GM23338 (cell line): ENCODE results near the gene TEDC2. TPM values are rescaled to one million over a fixed set of nuclear protein-coding genes. Genes with fewer than 3 reads are reported as not detected.

Source experiments
- ATAC-seq: fragments of 200-7000 bp; cut with Tn5 transposase; 3 replicates; pipeline ENCODE4 v1.9.1; 2020
- DNase-seq: peaks from one replicate; pipeline ENCODE4 v3.0.0-alpha.2; 2015; ENCODE audit warnings: low spot score
- H2AFZ ChIP-seq: fragments of 200-600 bp; sonication (generic); 2 replicates; pipeline ENCODE4 v1.8.0; 2016; ENCODE audit warnings: antibody characterized with exemption, mild to moderate bottlenecking, moderate library complexity
- H3F3A ChIP-seq: fragments of 200-600 bp; sonication (generic); replicated peaks from 2 replicates; pipeline ENCODE4 v1.8.0; 2017; ENCODE audit warnings: antibody characterized with exemption, mixed run types, low read depth
- H3K27ac ChIP-seq: fragments of 200-600 bp; sonication (generic); 2 replicates; pipeline ENCODE4 v1.6.1; 2016; ENCODE audit warnings: low read depth
- H3K27me3 ChIP-seq: fragments of 200-600 bp; sonication (generic); 2 replicates; pipeline ENCODE4 v1.8.0; 2016; ENCODE audit warnings: mild to moderate bottlenecking, mixed run types, moderate library complexity; ENCODE audit not compliant: insufficient read depth
- H3K36me3 ChIP-seq: fragments of 200-600 bp; sonication (generic); 2 replicates; pipeline ENCODE4 v1.8.0; 2016; ENCODE audit warnings: mild to moderate bottlenecking; ENCODE audit not compliant: insufficient read depth
- H3K4me1 ChIP-seq: fragments of 200-600 bp; sonication (generic); 2 replicates; pipeline ENCODE4 v1.8.0; 2016; ENCODE audit warnings: mild to moderate bottlenecking, moderate library complexity; ENCODE audit not compliant: insufficient read depth
- H3K4me2 ChIP-seq: fragments of 200-600 bp; sonication (generic); 2 replicates; pipeline ENCODE4 v1.7.1; 2017; ENCODE audit warnings: mixed run types
- H3K4me3 ChIP-seq: fragments of 200-600 bp; sonication (generic); 2 replicates; pipeline ENCODE4 v1.6.1; 2016; ENCODE audit warnings: mixed run types
- H3K79me2 ChIP-seq: fragments of 200-600 bp; sonication (generic); replicated peaks from 2 replicates; pipeline ENCODE4 v1.8.0; 2017; ENCODE audit warnings: mild to moderate bottlenecking; ENCODE audit not compliant: insufficient read depth
- H3K9me2 ChIP-seq: fragments of 200-600 bp; sonication (generic); 2 replicates; pipeline ENCODE4 v1.8.0; 2017; ENCODE audit not compliant: insufficient read depth
- H4K20me1 ChIP-seq: fragments of 200-600 bp; sonication (generic); replicated peaks from 2 replicates; pipeline ENCODE4 v1.8.0; 2017; ENCODE audit warnings: mild to moderate bottlenecking; ENCODE audit not compliant: insufficient read depth
- H3K27ac Mint-ChIP-seq: 2 replicates; pipeline ENCODE4 v1.8.0; 2020; ENCODE audit warnings: inconsistent platforms, mild to moderate bottlenecking, moderate library complexity, mixed read lengths
- H3K27me3 Mint-ChIP-seq: 3 replicates; pipeline ENCODE4 v1.8.0; 2022; ENCODE audit warnings: low read depth, mild to moderate bottlenecking, moderate library complexity, mixed read lengths, inconsistent platforms; ENCODE audit not compliant: insufficient read depth, poor library complexity
- H3K36me3 Mint-ChIP-seq: 3 replicates; pipeline ENCODE4 v1.8.0; 2021; ENCODE audit warnings: low read depth, mild to moderate bottlenecking, inconsistent platforms, moderate library complexity, mixed read lengths
- H3K4me1 Mint-ChIP-seq: 3 replicates; pipeline ENCODE4 v1.8.0; 2020; ENCODE audit warnings: mild to moderate bottlenecking, inconsistent platforms, mixed read lengths
- H3K4me3 Mint-ChIP-seq: 3 replicates; pipeline ENCODE4 v1.8.0; 2021; ENCODE audit warnings: moderate library complexity, mild to moderate bottlenecking, inconsistent platforms, mixed read lengths
- H3K9me3 Mint-ChIP-seq: 3 replicates; pipeline ENCODE4 v1.8.0; 2020; ENCODE audit warnings: moderate library complexity, mild to moderate bottlenecking, inconsistent platforms, mixed read lengths
- JUNB ChIP-seq: IDR thresholded peaks from one replicate; pipeline ENCODE4 v1.6.1; 2016; ENCODE audit warnings: antibody characterized with exemption; ENCODE audit not compliant: unreplicated experiment
- POLR2AphosphoS5 ChIP-seq: IDR thresholded peaks from 2 replicates; pipeline ENCODE4 v1.6.1; 2016; ENCODE audit warnings: antibody characterized with exemption, low read depth
- ZNF114 ChIP-seq: fragments of 250-450 bp; sonication (Bioruptor Pico); IDR thresholded peaks from 2 replicates; pipeline ENCODE4 v1.5.0; 2020; ENCODE audit warnings: mild to moderate bottlenecking, moderate library complexity
- polyA plus RNA-seq: library from polyadenylated mRNA; unstranded; fragments of >200 nt; fragmentation: Nextera tagmentation; extraction: Ambion mirVana; gene quantifications from 2 replicates; pipeline ENCODE4 v1.2.1, GENCODE V29; 2016
- total RNA-seq: library from RNA; depleted of rRNA; stranded (reverse); fragments of >200 nt; shearing (Covaris generic); gene quantifications from 2 replicates; pipeline ENCODE4 v1.2.3, GENCODE V29; 2014
- TF ChIP-seq, protein P1 (sequence below): fragments of 250-450 bp; sonication (Bioruptor Pico); IDR thresholded peaks from 2 replicates; pipeline ENCODE4 v1.5.0; 2020; ENCODE audit warnings: mild to moderate bottlenecking, moderate library complexity
- TF ChIP-seq, protein P2 (sequence below): IDR thresholded peaks from 2 replicates; pipeline ENCODE4 v1.6.1; 2016; ENCODE audit warnings: antibody characterized with exemption

TEDC2 gene
- total and polyA plus RNA-seq, 2 experiments from 2014 or later: 50.6 to 98.9 TPM

DNA sequence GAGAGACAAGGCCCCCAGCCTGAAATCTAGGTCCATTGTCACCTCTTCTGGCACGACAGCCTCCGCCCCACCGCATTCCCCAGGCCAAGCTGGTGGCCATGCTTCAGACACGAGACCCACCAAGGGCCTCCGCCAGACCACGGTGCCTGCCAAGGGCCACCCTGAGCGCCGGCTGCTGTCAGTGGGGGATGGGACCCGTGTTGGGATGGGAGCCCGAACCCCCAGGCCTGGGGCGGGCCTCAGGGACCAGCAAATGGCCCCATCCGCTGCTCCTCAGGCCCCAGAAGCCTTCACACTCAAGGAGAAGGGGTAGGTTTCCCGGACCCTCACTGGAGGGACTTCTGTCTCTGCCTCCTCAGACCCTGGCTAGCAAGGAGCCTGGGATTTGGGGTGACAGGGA is 1.0 kb downstream of the TEDC2 start (continued):
- TF ChIP-seq, protein P1, sequence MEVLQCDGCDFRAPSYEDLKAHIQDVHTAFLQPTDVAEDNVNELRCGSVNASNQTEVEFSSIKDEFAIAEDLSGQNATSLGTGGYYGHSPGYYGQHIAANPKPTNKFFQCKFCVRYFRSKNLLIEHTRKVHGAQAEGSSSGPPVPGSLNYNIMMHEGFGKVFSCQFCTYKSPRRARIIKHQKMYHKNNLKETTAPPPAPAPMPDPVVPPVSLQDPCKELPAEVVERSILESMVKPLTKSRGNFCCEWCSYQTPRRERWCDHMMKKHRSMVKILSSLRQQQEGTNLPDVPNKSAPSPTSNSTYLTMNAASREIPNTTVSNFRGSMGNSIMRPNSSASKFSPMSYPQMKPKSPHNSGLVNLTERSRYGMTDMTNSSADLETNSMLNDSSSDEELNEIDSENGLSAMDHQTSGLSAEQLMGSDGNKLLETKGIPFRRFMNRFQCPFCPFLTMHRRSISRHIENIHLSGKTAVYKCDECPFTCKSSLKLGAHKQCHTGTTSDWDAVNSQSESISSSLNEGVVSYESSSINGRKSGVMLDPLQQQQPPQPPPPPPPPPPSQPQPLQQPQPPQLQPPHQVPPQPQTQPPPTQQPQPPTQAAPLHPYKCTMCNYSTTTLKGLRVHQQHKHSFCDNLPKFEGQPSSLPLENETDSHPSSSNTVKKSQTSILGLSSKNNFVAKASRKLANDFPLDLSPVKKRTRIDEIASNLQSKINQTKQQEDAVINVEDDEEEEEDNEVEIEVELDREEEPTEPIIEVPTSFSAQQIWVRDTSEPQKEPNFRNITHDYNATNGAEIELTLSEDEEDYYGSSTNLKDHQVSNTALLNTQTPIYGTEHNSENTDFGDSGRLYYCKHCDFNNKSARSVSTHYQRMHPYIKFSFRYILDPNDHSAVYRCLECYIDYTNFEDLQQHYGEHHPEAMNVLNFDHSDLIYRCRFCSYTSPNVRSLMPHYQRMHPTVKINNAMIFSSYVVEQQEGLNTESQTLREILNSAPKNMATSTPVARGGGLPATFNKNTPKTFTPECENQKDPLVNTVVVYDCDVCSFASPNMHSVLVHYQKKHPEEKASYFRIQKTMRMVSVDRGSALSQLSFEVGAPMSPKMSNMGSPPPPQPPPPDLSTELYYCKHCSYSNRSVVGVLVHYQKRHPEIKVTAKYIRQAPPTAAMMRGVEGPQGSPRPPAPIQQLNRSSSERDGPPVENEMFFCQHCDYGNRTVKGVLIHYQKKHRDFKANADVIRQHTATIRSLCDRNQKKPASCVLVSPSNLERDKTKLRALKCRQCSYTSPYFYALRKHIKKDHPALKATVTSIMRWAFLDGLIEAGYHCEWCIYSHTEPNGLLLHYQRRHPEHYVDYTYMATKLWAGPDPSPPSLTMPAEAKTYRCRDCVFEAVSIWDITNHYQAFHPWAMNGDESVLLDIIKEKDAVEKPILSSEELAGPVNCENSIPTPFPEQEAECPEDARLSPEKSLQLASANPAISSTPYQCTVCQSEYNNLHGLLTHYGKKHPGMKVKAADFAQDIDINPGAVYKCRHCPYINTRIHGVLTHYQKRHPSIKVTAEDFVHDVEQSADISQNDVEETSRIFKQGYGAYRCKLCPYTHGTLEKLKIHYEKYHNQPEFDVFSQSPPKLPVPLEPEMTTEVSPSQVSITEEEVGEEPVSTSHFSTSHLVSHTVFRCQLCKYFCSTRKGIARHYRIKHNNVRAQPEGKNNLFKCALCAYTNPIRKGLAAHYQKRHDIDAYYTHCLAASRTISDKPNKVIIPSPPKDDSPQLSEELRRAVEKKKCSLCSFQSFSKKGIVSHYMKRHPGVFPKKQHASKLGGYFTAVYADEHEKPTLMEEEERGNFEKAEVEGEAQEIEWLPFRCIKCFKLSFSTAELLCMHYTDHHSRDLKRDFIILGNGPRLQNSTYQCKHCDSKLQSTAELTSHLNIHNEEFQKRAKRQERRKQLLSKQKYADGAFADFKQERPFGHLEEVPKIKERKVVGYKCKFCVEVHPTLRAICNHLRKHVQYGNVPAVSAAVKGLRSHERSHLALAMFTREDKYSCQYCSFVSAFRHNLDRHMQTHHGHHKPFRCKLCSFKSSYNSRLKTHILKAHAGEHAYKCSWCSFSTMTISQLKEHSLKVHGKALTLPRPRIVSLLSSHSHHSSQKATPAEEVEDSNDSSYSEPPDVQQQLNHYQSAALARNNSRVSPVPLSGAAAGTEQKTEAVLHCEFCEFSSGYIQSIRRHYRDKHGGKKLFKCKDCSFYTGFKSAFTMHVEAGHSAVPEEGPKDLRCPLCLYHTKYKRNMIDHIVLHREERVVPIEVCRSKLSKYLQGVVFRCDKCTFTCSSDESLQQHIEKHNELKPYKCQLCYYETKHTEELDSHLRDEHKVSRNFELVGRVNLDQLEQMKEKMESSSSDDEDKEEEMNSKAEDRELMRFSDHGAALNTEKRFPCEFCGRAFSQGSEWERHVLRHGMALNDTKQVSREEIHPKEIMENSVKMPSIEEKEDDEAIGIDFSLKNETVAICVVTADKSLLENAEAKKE (CRISPR knock-in tag): no peak
- TF ChIP-seq ZNF114 (CRISPR knock-in tag): no peak

DNA sequence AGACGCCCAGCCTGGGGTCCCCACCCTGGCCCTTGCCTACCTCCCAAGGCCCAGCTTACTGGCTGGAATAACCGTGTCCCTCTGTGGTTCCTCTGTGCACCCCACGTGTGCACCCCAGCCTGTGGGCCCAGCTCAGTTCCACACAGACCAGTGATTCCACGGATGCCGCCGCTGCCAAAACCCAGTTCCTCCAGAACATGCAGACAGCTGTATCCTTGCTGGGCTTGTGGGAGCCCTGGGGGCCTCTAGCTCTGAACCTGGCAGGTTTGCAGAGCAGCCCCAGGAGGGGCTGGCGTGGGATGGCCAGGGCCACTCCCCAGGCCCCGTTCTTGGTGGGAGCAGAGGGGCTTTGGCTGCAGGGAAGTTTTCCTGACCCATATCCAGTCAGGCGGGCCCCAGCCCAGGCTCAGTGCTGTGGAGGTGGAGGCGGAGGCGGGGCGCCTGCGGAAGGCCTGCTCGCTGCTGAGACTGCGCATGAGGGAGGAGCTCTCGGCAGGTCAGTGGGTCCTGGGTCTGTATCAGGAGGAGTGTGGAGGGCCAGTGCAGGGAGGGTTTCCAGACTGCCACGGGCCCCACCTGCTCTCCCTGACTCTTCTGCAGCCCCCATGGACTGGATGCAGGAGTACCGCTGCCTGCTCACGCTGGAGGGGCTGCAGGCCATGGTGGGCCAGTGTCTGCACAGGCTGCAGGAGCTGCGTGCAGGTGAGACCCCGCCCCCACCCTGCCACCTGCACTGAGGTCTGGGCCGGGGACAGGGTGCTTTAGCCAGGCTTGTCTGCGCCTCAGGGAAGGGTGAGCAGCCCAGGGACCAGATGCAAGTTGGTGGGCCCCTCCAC is 2.3 kb downstream of the TEDC2 start:
- Histone ChIP-seq H3F3A (peaks cover 29% of the 10 kb centered on the region), H3K27ac (no peak overlapping the region), H3K4me1 (peaks cover 11% of the 10 kb centered on the region; the same call in 1 of the 2 replicates), H3K36me3 (no peaks in the 10 kb centered on the region), H3K9me2 (no peaks in the 10 kb centered on the region), H3K4me3 (no peak overlapping the region), H2AFZ (no peak overlapping the region), H3K79me2 (peaks cover 12% of the 10 kb centered on the region), H3K27me3 (no peaks in the 10 kb centered on the region), H4K20me1 (peaks cover 10% of the 10 kb centered on the region; the same call in 1 of the 2 replicates), H3K4me2 (no peak overlapping the region)
- Mint-ChIP-seq H3K9me3 (no peaks in the 10 kb centered on the region), H3K4me1 (peaks cover 16% of the 10 kb centered on the region), H3K4me3 (no peak overlapping the region; the same call in 2 of the 3 replicates), H3K27me3 (peaks cover 19% of the 10 kb centered on the region), H3K36me3 (peaks cover 15% of the 10 kb centered on the region), H3K27ac (no peak overlapping the region)
- DNase-seq: no peak
- no peak for ATAC-seq
- TF ChIP-seq, protein P2, sequence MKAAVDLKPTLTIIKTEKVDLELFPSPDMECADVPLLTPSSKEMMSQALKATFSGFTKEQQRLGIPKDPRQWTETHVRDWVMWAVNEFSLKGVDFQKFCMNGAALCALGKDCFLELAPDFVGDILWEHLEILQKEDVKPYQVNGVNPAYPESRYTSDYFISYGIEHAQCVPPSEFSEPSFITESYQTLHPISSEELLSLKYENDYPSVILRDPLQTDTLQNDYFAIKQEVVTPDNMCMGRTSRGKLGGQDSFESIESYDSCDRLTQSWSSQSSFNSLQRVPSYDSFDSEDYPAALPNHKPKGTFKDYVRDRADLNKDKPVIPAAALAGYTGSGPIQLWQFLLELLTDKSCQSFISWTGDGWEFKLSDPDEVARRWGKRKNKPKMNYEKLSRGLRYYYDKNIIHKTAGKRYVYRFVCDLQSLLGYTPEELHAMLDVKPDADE: no peak
- TF ChIP-seq POLR2AphosphoS5: no peak
- no peak for TF ChIP-seq JUNB
- TF ChIP-seq, protein P1 (CRISPR knock-in tag): no peak
